Measurements from ENCODE around the gene CADM2. TPM values are rescaled to one million over a fixed set of nuclear protein-coding genes. Genes with fewer than 3 reads are reported as not detected.

The CADM2 gene
- total and polyA plus RNA-seq, 2 experiments from 2014 or later, result 0.09 TPM; not detected in 1

DNA sequence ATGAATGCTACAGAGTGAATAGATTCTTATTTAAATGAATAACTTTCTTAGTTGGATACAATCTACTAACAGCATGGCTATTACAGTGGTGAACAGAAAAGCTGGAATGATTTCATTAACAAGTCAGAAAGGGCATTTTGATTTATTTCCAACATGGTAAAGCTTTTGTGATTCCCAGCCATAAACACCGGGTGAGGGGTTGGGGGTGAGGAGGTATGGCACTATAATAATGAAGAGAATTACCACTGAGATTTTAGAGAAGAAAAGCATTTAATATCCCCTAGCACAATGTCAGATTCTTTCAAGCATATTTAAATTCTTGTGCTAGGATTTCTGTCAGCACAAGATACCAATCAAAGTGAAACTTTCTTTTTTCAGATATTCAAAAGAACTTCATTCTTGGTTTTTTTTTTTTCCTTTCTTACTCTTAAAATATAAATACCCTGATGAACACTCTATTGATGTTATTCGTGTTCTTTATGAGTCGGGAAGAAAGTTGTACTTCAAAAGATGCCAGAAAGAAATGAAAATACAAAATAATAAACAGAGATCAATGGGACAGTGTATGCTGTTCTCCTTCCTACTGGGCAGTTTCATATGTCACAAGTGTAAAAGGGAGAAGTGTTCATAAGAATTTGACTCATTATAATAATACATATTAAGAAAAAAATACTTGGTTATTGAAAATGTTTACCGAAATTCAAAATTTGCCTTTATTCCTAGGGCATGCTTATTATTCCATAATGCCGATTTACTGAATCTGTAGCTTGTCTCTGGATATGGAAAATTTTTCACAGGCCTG is 522.8 kb downstream of the CADM2 start:
- no peak overlapping the region for H3K4me3 ChIP-seq
- no peak for DNase-seq
- no peak overlapping the region for H2AFZ ChIP-seq
- 31 to 35% methylated on average over 5 of the region's 5 CpGs for WGBS, 2 experiments (ENCODE audit: low coverage in 1 of 2, low lambda C conversion rate in 2 of 2, missing lambda C conversion rate in 2 of 2)
- no peaks in the 10 kb centered on the region for H3K36me3 ChIP-seq (ENCODE audit: low read depth)
- no peak for TF ChIP-seq EZH2phosphoT487 (IDR thresholded peaks at IDR 0.05; ENCODE audit: insufficient read depth, low read depth)
- no peak for TF ChIP-seq EZH2 (IDR thresholded peaks at IDR 0.05; ENCODE audit: insufficient read depth, poor library complexity, severe bottlenecking)
- H3K4me1 ChIP-seq (ENCODE audit: insufficient read depth), result no peaks in the 10 kb centered on the region
- in situ Hi-C loops (cut with MboI), result no loop called here
- H3K9ac ChIP-seq, result no peak overlapping the region
- no peaks in the 10 kb centered on the region for H3K27me3 ChIP-seq (replicated peaks; ENCODE audit: insufficient read depth)
- no peaks in the 10 kb centered on the region for H3K9me2 ChIP-seq (ENCODE audit: insufficient read depth)
- H4K20me1 ChIP-seq (ENCODE audit: insufficient read depth), result no peaks in the 10 kb centered on the region
- no peaks in the 10 kb centered on the region for H3F3A ChIP-seq (ENCODE audit: insufficient read depth)
- no peaks in the 10 kb centered on the region for H3K79me2 ChIP-seq (ENCODE audit: insufficient read depth)
- no peaks in the 10 kb centered on the region for H3K9me3 ChIP-seq (ENCODE audit: low read depth)
- no peak overlapping the region for H3K27ac ChIP-seq
- no peak overlapping the region for H3K4me2 ChIP-seq (ENCODE audit: unreplicated experiment)

- H3K4me1 ChIP-seq (ENCODE audit: insufficient read depth), result no peaks in the 10 kb centered on the region
- H3K4me2 ChIP-seq (ENCODE audit: unreplicated experiment), result no peak overlapping the region
- no peaks in the 10 kb centered on the region for H4K20me1 ChIP-seq (ENCODE audit: insufficient read depth)
- H3K27ac ChIP-seq, result no peak overlapping the region
- no peak overlapping the region for H2AFZ ChIP-seq
- no peaks in the 10 kb centered on the region for H3K9me2 ChIP-seq (ENCODE audit: insufficient read depth)
- H3K4me3 ChIP-seq, result no peak overlapping the region
- DNase-seq, result no peak
- H3K27me3 ChIP-seq (replicated peaks; ENCODE audit: insufficient read depth), result no peaks in the 10 kb centered on the region
- in situ Hi-C loops (cut with MboI), result no loop called here
- no peak overlapping the region for H3K9ac ChIP-seq
- H3K9me3 ChIP-seq (ENCODE audit: low read depth), result no peaks in the 10 kb centered on the region
- TF ChIP-seq EZH2 (IDR thresholded peaks at IDR 0.05; ENCODE audit: insufficient read depth, poor library complexity, severe bottlenecking) (no peak), EZH2phosphoT487 (IDR thresholded peaks at IDR 0.05; ENCODE audit: insufficient read depth, low read depth) (no peak)
- no peaks in the 10 kb centered on the region for H3K79me2 ChIP-seq (ENCODE audit: insufficient read depth)
- 13 to 31% methylated on average over 3 of the region's 3 CpGs for WGBS, 2 experiments (ENCODE audit: low coverage in 1 of 2, low lambda C conversion rate in 2 of 2, missing lambda C conversion rate in 2 of 2)
- no peaks in the 10 kb centered on the region for H3F3A ChIP-seq (ENCODE audit: insufficient read depth)
- no peaks in the 10 kb centered on the region for H3K36me3 ChIP-seq (ENCODE audit: low read depth)
These were observed 523.4 kb downstream of the CADM2 start for GRCh38 chr3:85482213-85482490.

DNA sequence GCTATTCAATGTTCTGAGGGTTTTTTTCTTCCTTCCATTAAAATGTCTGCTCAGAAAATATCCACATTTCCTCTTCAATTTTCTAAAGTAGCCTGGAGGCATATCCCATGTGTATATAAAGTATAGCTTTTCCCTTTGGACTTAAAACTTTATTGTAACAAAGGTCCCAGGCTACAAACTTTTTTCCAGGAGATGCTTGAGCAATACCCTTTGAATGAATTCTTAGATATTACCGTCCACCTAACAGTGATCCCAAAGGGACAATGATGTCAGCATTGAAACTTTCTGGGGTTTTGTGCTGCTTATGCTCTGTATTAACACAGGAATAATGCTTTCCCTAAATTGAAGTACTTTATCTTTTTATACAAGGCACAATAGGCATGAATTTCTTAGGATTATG is 525.2 kb downstream of the CADM2 start:
- no peaks in the 10 kb centered on the region for H4K20me1 ChIP-seq (ENCODE audit: insufficient read depth)
- H3K27me3 ChIP-seq (replicated peaks; ENCODE audit: insufficient read depth), result no peaks in the 10 kb centered on the region
- in situ Hi-C loops (cut with MboI), result no loop called here
- no peak overlapping the region for H3K4me3 ChIP-seq
- no peaks in the 10 kb centered on the region for H3K79me2 ChIP-seq (ENCODE audit: insufficient read depth)
- TF ChIP-seq EZH2phosphoT487 (IDR thresholded peaks at IDR 0.05; ENCODE audit: insufficient read depth, low read depth) (no peak), EZH2 (IDR thresholded peaks at IDR 0.05; ENCODE audit: insufficient read depth, poor library complexity, severe bottlenecking) (no peak)
- H3K9ac ChIP-seq, result no peak overlapping the region
- no peaks in the 10 kb centered on the region for H3K4me1 ChIP-seq (ENCODE audit: insufficient read depth)
- no peaks in the 10 kb centered on the region for H3K9me2 ChIP-seq (ENCODE audit: insufficient read depth)
- H3K36me3 ChIP-seq (ENCODE audit: low read depth), result no peaks in the 10 kb centered on the region
- no peaks in the 10 kb centered on the region for H3F3A ChIP-seq (ENCODE audit: insufficient read depth)
- no peak overlapping the region for H3K4me2 ChIP-seq (ENCODE audit: unreplicated experiment)
- WGBS, 2 experiments (ENCODE audit: low coverage in 1 of 2, low lambda C conversion rate in 2 of 2, missing lambda C conversion rate in 2 of 2), result 13 to 39% methylated on average over 1 of the region's 1 CpG
- DNase-seq, result no peak
- no peak overlapping the region for H3K27ac ChIP-seq
- no peaks in the 10 kb centered on the region for H3K9me3 ChIP-seq (ENCODE audit: low read depth)
- no peak overlapping the region for H2AFZ ChIP-seq

DNA sequence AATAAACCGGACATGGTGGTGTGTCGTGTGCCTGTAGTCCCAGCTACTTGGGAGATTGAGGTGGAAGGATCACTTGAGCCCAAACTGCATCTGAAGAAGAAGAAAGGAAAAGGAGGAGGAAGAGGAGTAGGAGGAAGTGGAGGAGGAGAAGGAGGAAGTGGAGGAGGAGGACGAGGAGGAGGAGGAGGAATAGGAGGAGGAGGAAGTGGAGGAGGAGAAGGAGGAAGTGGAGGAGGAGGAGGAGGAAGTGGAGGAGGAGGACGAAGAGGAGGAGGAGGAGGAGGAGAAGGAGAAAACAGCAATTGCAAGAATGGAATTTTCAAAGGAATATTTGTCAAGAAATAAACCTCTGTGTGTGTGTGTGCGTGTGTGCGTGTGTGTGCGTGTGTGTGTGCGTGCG is 528.6 kb downstream of the CADM2 start:
- no peaks in the 10 kb centered on the region for H3K4me1 ChIP-seq (ENCODE audit: insufficient read depth)
- H3K79me2 ChIP-seq (ENCODE audit: insufficient read depth), result no peaks in the 10 kb centered on the region
- H4K20me1 ChIP-seq (ENCODE audit: insufficient read depth), result no peaks in the 10 kb centered on the region
- 56 to 75% methylated on average over 8 to 9 of the region's 9 CpGs for WGBS, 2 experiments (ENCODE audit: low coverage in 1 of 2, low lambda C conversion rate in 2 of 2, missing lambda C conversion rate in 2 of 2)
- no peak for TF ChIP-seq EZH2 (IDR thresholded peaks at IDR 0.05; ENCODE audit: insufficient read depth, poor library complexity, severe bottlenecking)
- no peaks in the 10 kb centered on the region for H3K27me3 ChIP-seq (replicated peaks; ENCODE audit: insufficient read depth)
- H2AFZ ChIP-seq, result no peak overlapping the region
- no peaks in the 10 kb centered on the region for H3F3A ChIP-seq (ENCODE audit: insufficient read depth)
- H3K9me3 ChIP-seq (ENCODE audit: low read depth), result no peaks in the 10 kb centered on the region
- in situ Hi-C loops (cut with MboI), result no loop called here
- DNase-seq, result no peak
- H3K36me3 ChIP-seq (ENCODE audit: low read depth), result no peaks in the 10 kb centered on the region
- H3K4me3 ChIP-seq, result no peak overlapping the region
- H3K4me2 ChIP-seq (ENCODE audit: unreplicated experiment), result no peak overlapping the region
- H3K27ac ChIP-seq, result no peak overlapping the region
- H3K9ac ChIP-seq, result no peak overlapping the region
- H3K9me2 ChIP-seq (ENCODE audit: insufficient read depth), result no peaks in the 10 kb centered on the region

DNA sequence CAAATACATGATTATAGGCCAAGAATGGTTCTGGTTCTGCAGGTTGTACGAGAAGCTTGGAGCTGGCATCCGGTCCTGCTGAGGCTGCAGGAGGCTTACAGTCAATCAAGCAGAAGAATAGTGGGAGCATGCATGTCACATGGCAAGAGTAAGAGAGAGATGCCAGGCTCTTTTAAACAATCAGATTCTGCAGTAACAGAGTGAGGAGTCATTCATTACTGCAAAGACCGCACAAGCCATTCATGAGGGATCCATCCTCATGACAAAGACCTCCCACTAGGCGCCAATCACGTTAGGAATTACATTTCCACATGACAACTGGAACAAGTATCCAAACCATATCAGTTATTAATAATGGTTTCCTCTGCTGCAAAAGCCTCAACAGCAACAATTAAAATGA is 536.8 kb downstream of the CADM2 start:
- no peaks in the 10 kb centered on the region for H3K9me3 ChIP-seq (ENCODE audit: low read depth)
- TF ChIP-seq EZH2phosphoT487 (IDR thresholded peaks at IDR 0.05; ENCODE audit: insufficient read depth, low read depth), result no peak
- no peak for TF ChIP-seq EZH2 (IDR thresholded peaks at IDR 0.05; ENCODE audit: insufficient read depth, poor library complexity, severe bottlenecking)
- H3F3A ChIP-seq (ENCODE audit: insufficient read depth), result no peaks in the 10 kb centered on the region
- no peak overlapping the region for H3K9ac ChIP-seq
- H3K27ac ChIP-seq, result no peak overlapping the region
- no peaks in the 10 kb centered on the region for H4K20me1 ChIP-seq (ENCODE audit: insufficient read depth)
- H3K4me3 ChIP-seq, result no peak overlapping the region
- in situ Hi-C loops (cut with MboI), result no loop called here
- no peaks in the 10 kb centered on the region for H3K27me3 ChIP-seq (replicated peaks; ENCODE audit: insufficient read depth)
- DNase-seq, result no peak
- H3K4me1 ChIP-seq (ENCODE audit: insufficient read depth), result no peaks in the 10 kb centered on the region
- no peaks in the 10 kb centered on the region for H3K9me2 ChIP-seq (ENCODE audit: insufficient read depth)
- no peaks in the 10 kb centered on the region for H3K79me2 ChIP-seq (ENCODE audit: insufficient read depth)
- 24 to 25% methylated on average over 5 of the region's 5 CpGs for WGBS, 2 experiments (ENCODE audit: low coverage in 1 of 2, low lambda C conversion rate in 2 of 2, missing lambda C conversion rate in 2 of 2)
- H3K36me3 ChIP-seq (ENCODE audit: low read depth), result no peaks in the 10 kb centered on the region
- no peak overlapping the region for H2AFZ ChIP-seq
- no peak overlapping the region for H3K4me2 ChIP-seq (ENCODE audit: unreplicated experiment)
